ENCODE measurements around the gene FOXN1. TPM values are rescaled to one million over a fixed set of nuclear protein-coding genes. Genes with fewer than 3 reads are reported as not detected.
A peak's percentile ranks its signal among the peaks of the same experiment; 100 is the strongest.

Gene FOXN1
- total RNA-seq, 3 donors from 2014 or later: 0.29 TPM; not detected in 2

DNA sequence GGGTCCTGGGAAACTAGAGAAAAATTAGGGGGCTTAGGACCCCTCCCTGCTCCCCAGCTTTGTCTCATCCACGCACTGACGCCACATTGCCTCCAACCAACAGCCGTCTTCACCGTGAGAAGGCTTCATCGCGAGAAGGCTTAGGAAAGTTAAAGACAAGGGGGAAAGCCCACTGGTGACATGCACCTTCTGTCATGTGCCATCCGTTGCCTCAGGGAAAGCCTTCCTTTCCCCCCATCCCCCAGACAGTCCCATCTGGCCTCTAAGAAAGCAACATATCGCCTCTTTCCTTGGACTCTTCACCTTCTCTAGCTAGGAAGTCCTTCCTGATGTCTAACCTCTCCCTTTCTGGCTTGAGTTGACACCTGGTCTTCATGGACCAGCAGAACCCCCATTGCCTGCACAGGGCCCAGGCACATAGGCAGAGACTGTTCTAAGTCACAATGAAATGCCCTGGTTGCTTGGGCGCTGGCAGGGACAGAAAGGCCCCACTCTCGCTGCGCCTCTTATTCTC lies 2.1 kb downstream of the FOXN1 start:
- peak overlapping the region in 1 of 2 donors; percentile 43 for H3K27ac ChIP-seq
- DNase-seq (ENCODE audit: low spot score in 2 of 2): no peak
- no peaks in the 10 kb centered on the region for H3K9me3 ChIP-seq
- H3K4me3 ChIP-seq: peak overlapping the region in 1 of 3 donors; percentile 48
- H3K36me3 ChIP-seq: no peaks in the 10 kb centered on the region
- TF ChIP-seq POLR2A (IDR thresholded peaks at IDR 0.05): no peak
- TF ChIP-seq POLR2AphosphoS5 (IDR thresholded peaks at IDR 0.05): no peak
- TF ChIP-seq, protein P1, sequence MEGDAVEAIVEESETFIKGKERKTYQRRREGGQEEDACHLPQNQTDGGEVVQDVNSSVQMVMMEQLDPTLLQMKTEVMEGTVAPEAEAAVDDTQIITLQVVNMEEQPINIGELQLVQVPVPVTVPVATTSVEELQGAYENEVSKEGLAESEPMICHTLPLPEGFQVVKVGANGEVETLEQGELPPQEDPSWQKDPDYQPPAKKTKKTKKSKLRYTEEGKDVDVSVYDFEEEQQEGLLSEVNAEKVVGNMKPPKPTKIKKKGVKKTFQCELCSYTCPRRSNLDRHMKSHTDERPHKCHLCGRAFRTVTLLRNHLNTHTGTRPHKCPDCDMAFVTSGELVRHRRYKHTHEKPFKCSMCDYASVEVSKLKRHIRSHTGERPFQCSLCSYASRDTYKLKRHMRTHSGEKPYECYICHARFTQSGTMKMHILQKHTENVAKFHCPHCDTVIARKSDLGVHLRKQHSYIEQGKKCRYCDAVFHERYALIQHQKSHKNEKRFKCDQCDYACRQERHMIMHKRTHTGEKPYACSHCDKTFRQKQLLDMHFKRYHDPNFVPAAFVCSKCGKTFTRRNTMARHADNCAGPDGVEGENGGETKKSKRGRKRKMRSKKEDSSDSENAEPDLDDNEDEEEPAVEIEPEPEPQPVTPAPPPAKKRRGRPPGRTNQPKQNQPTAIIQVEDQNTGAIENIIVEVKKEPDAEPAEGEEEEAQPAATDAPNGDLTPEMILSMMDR (IDR thresholded peaks at IDR 0.05): no peak
- peaks cover 0 to 19% of the 10 kb centered on the region in 2 donors for H3K27me3 ChIP-seq
- intact Hi-C loops (cut with DNase I; ENCODE audit: low total_unique reads): no loop called here
- H3K4me1 ChIP-seq: no peaks in the 10 kb centered on the region

DNA sequence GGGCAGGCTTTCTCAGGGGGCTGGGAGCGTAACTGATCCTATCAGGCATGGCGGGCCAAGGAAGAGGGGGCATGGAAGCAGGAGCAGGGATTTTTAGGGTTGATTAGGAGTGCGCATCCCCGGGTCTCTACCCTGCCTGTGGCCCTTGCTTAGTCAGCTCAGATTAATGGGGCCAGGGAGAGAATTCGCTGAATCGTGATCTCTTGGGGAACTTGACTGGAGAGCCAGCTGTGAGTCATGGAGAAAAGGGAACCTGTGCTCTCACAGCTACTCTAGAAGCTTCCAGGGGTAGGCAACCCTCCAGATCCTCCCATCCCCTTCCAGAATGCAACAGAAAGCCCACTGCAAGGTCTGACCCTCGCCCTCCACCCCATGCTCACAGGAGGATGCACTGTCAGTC lies 3.6 kb downstream of the FOXN1 start:
- DNase-seq (ENCODE audit: low spot score in 2 of 2): no peak
- H3K36me3 ChIP-seq: no peaks in the 10 kb centered on the region
- no peaks in the 10 kb centered on the region for H3K4me1 ChIP-seq
- H3K27ac ChIP-seq: no peak overlapping the region
- intact Hi-C loops (cut with DNase I; ENCODE audit: low total_unique reads): no loop called here
- TF ChIP-seq, protein P1 (IDR thresholded peaks at IDR 0.05): no peak
- H3K27me3 ChIP-seq: peaks cover 0 to 26% of the 10 kb centered on the region in 2 donors
- no peak overlapping the region for H3K4me3 ChIP-seq
- H3K9me3 ChIP-seq: no peaks in the 10 kb centered on the region

DNA sequence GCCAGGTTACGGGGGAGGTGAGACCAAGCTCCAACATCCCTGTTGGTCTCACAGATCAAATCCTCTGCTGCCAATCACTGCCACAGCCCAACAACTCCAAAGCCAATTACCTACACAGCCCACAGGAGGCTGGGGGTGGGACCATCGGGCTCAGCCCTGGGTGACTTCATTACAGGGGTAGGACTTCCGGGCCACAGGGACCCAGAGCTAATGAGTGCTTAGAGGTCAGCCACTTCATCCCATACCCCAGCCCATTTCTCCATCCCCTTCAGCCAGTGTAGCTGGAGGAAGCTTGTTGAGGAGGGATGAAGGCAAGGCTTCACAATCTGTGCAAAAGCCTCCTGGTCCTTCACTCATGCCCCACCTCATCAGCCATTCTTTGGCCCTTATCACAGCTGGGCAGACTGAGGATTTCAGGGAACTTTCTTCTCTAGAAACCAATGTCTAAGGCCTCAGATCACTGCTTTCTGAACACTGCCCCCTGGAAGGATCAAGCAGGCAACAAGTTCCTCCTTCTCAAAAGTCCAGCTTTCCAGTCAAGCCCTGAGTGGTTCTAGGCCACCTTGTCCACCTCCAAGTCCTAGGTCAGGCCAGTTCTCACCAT lies 5.8 kb downstream of the FOXN1 start:
- TF ChIP-seq POLR2A (IDR thresholded peaks at IDR 0.05): no peak
- TF ChIP-seq, protein P1 (IDR thresholded peaks at IDR 0.05): no peak
- no peak for TF ChIP-seq POLR2AphosphoS5 (IDR thresholded peaks at IDR 0.05)
- peaks cover 0 to 21% of the 10 kb centered on the region in 2 donors for H3K27me3 ChIP-seq
- intact Hi-C loops (cut with DNase I; ENCODE audit: low total_unique reads): no loop called here

DNA sequence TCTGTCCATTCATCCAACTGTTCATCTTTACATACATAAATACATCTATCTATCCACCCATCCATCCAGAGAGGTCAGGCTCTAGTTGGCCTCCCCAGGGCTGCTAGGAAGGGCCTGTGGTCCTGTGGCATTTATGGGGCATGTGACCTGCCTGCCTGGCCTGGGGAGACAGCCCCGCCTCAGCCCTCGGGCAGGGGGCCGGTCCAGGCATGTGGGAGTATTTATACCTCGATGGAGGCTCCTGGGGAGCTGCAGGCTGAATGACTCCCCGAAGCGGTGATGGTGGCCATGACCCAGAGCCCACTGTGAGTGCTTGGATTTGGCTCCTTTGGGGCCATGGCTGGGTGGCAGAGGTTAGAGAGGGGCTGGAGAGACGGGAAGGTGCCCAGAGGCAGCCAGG lies 7.3 kb downstream of the FOXN1 start:
- no peaks in the 10 kb centered on the region for H3K9me3 ChIP-seq
- intact Hi-C loops (cut with DNase I; ENCODE audit: low total_unique reads): no loop called here
- H3K4me1 ChIP-seq: no peaks in the 10 kb centered on the region
- no peak overlapping the region for H3K27ac ChIP-seq
- H3K4me3 ChIP-seq: no peak overlapping the region
- H3K36me3 ChIP-seq: no peaks in the 10 kb centered on the region
- H3K27me3 ChIP-seq: peaks cover 0 to 14% of the 10 kb centered on the region in 2 donors
- TF ChIP-seq POLR2AphosphoS5 (IDR thresholded peaks at IDR 0.05) (no peak), POLR2A (IDR thresholded peaks at IDR 0.05) (no peak)
- TF ChIP-seq, protein P1 (IDR thresholded peaks at IDR 0.05): no peak
- no peak for DNase-seq (ENCODE audit: low spot score in 2 of 2)

More for the DNA sequence above, 5.8 kb downstream of the FOXN1 start:
- H3K36me3 ChIP-seq: no peaks in the 10 kb centered on the region
- H3K9me3 ChIP-seq: no peaks in the 10 kb centered on the region
- DNase-seq (ENCODE audit: low spot score in 2 of 2): no peak
- no peak overlapping the region for H3K4me3 ChIP-seq
- H3K27ac ChIP-seq: no peak overlapping the region
- H3K4me1 ChIP-seq: no peaks in the 10 kb centered on the region

DNA sequence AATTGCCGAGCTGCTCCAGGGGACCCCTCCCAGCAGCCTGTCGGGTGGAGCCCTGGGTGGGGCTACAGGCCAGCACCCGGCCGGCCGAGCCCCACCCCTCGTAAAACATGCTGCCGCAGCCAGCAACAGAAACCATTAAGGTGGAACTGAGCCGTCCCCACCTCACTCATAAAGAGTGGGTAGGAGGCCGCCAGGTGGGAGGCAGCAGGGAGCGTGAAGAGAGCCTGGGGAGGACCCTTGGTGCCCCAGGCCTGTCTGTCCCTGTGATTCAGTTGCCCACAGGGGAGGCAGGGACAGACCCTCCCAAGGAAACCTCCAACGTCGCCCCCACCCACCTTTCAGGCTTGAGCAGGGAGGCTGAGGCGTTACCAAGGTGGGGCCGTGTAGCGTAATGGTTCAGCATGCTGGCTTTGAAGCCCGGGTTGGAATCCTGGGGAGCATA lies 8.4 kb downstream of the FOXN1 start:
- Histone ChIP-seq H3K27ac (no peak overlapping the region), H3K36me3 (no peaks in the 10 kb centered on the region), H3K27me3 (peaks cover 0 to 11% of the 10 kb centered on the region in 2 donors), H3K9me3 (no peaks in the 10 kb centered on the region), H3K4me1 (no peaks in the 10 kb centered on the region), H3K4me3 (no peak overlapping the region)
- intact Hi-C loops (cut with DNase I; ENCODE audit: low total_unique reads): no loop called here
- DNase-seq (ENCODE audit: low spot score in 2 of 2): no peak
- TF ChIP-seq POLR2AphosphoS5 (IDR thresholded peaks at IDR 0.05) (no peak), POLR2A (IDR thresholded peaks at IDR 0.05) (no peak)
- TF ChIP-seq, protein P1 (IDR thresholded peaks at IDR 0.05): no peak
